WTC11 (cell line): Measurements from ENCODE around the gene FOLR2. TPM values are rescaled to one million over a fixed set of nuclear protein-coding genes. Genes with fewer than 3 reads are reported as not detected.

Experiments used
- ATAC-seq: fragments of 200-7000 bp; cut with Tn5 transposase; 2 replicates; pipeline ENCODE4 v1.10.0; 2021; ENCODE audit warnings: mild to moderate bottlenecking, moderate library complexity
- CTCF ChIA-PET: fragments of 300-600 bp; sonication (Branson Sonifier 250); formaldehyde crosslinking; loops from one replicate; lab custom pipeline; 2021; ENCODE audit warnings: antibody characterized with exemption; lab: Charles Lee
- POLR2A ChIA-PET: fragments of 350-600 bp; sonication (Branson Sonifier 250); formaldehyde crosslinking; loops from one replicate; lab custom pipeline; 2021; ENCODE audit warnings: antibody characterized with exemption; lab: Charles Lee
- DNase-seq: peaks from one replicate; pipeline ENCODE4 v3.0.0; 2021; ENCODE audit warnings: low spot score
- H3K27ac Mint-ChIP-seq: 2 replicates; pipeline ENCODE4 v1.8.0; 2021; ENCODE audit warnings: mixed read lengths
- H3K27me3 Mint-ChIP-seq: 2 replicates; pipeline ENCODE4 v1.8.0; 2021; ENCODE audit warnings: low read depth, mild to moderate bottlenecking, moderate library complexity, mixed read lengths
- H3K36me3 Mint-ChIP-seq: 2 replicates; pipeline ENCODE4 v1.8.0; 2021; ENCODE audit warnings: mixed read lengths
- H3K4me1 Mint-ChIP-seq: 2 replicates; pipeline ENCODE4 v1.8.0; 2022; ENCODE audit warnings: mixed read lengths
- H3K4me3 Mint-ChIP-seq: 2 replicates; pipeline ENCODE4 v1.8.0; 2021; ENCODE audit warnings: mild to moderate bottlenecking, moderate library complexity, mixed read lengths
- H3K9me3 Mint-ChIP-seq: 2 replicates; pipeline ENCODE4 v1.8.0; 2021; ENCODE audit warnings: mixed read lengths
- GRHL2 ChIP-seq: fragments of 250-450 bp; sonication (Bioruptor Pico); IDR thresholded peaks from 2 replicates; pipeline ENCODE4 v1.8.0; 2022; ENCODE audit warnings: mild to moderate bottlenecking, moderate library complexity; ENCODE audit not compliant: insufficient replicate concordance, severe bottlenecking
- NFE2L1 ChIP-seq: sonication (generic); formaldehyde crosslinking; IDR thresholded peaks from 2 replicates; pipeline ENCODE4 v1.8.1; 2023; ENCODE audit warnings: missing genetic modification reagents
- NR1H2 ChIP-seq: sonication (generic); formaldehyde crosslinking; IDR thresholded peaks from 2 replicates; pipeline ENCODE4 v1.9.0; 2021; ENCODE audit warnings: mild to moderate bottlenecking, moderate library complexity, missing genetic modification reagents
- TEAD4 ChIP-seq: sonication (generic); formaldehyde crosslinking; IDR thresholded peaks from 2 replicates; pipeline ENCODE4 v1.8.0; 2022; ENCODE audit warnings: mild to moderate bottlenecking, missing genetic modification reagents
- TP53 ChIP-seq: sonication (generic); formaldehyde crosslinking; IDR thresholded peaks from 2 replicates; pipeline ENCODE4 v1.8.1; 2023; ENCODE audit warnings: mild to moderate bottlenecking, missing genetic modification reagents
- ZNF138 ChIP-seq: sonication (generic); formaldehyde crosslinking; conservative IDR thresholded peaks from 2 replicates; pipeline ENCODE4 v1.8.1; 2022; ENCODE audit warnings: mild to moderate bottlenecking, moderate library complexity, missing genetic modification reagents
- ZNF219 ChIP-seq: sonication (generic); formaldehyde crosslinking; IDR thresholded peaks from 2 replicates; pipeline ENCODE4 v1.8.0; 2023; ENCODE audit warnings: missing genetic modification reagents, mild to moderate bottlenecking, borderline replicate concordance
- ZNF263 ChIP-seq: sonication (generic); formaldehyde crosslinking; IDR thresholded peaks from 2 replicates; pipeline ENCODE4 v1.8.1; 2022; ENCODE audit warnings: low read depth, mild to moderate bottlenecking, moderate library complexity, missing genetic modification reagents
- ZNF423 ChIP-seq: fragments of 250-450 bp; sonication (Bioruptor Pico); IDR thresholded peaks from 2 replicates; pipeline ENCODE4 v2.1.2; 2022; ENCODE audit warnings: mild to moderate bottlenecking, moderate library complexity
- total RNA-seq: library from RNA; stranded (reverse); gene quantifications from 3 replicates; pipeline ENCODE4 v1.2.3, GENCODE V29; 2021
- TF ChIP-seq, protein P1 (sequence below): fragments of 250-450 bp; sonication (Bioruptor Pico); IDR thresholded peaks from 2 replicates; pipeline ENCODE4 v1.9.0; 2021; ENCODE audit warnings: moderate library complexity, mild to moderate bottlenecking, inconsistent platforms, borderline replicate concordance
- TF ChIP-seq, protein P2 (sequence below): fragments of 250-450 bp; sonication (Bioruptor Pico); IDR thresholded peaks from 2 replicates; pipeline ENCODE4 v1.9.0; 2021; ENCODE audit warnings: mild to moderate bottlenecking
- TF ChIP-seq, protein P3 (sequence below): sonication (generic); formaldehyde crosslinking; IDR thresholded peaks from 2 replicates; pipeline ENCODE4 v1.8.1; 2023; ENCODE audit warnings: mild to moderate bottlenecking, missing genetic modification reagents, borderline replicate concordance
- TF ChIP-seq, protein P4 (sequence below): sonication (generic); formaldehyde crosslinking; IDR thresholded peaks from 2 replicates; pipeline ENCODE4 v1.8.1; 2022; ENCODE audit warnings: mild to moderate bottlenecking, moderate library complexity, missing genetic modification reagents
- TF ChIP-seq, protein P5 (sequence below): sonication (generic); formaldehyde crosslinking; IDR thresholded peaks from 2 replicates; pipeline ENCODE4 v1.8.1; 2023; ENCODE audit warnings: mild to moderate bottlenecking, moderate library complexity, missing genetic modification reagents
- TF ChIP-seq, protein P6 (sequence below): sonication (generic); formaldehyde crosslinking; IDR thresholded peaks from 2 replicates; pipeline ENCODE4 v1.8.1; 2023; ENCODE audit warnings: mild to moderate bottlenecking, missing genetic modification reagents, moderate library complexity
- TF ChIP-seq, protein P7 (sequence below): sonication (generic); formaldehyde crosslinking; IDR thresholded peaks from 2 replicates; pipeline ENCODE4 v1.8.1; 2023; ENCODE audit warnings: mild to moderate bottlenecking, missing genetic modification reagents, moderate library complexity

Gene FOLR2
- total RNA-seq, 1 experiment from 2014 or later = not detected

DNA sequence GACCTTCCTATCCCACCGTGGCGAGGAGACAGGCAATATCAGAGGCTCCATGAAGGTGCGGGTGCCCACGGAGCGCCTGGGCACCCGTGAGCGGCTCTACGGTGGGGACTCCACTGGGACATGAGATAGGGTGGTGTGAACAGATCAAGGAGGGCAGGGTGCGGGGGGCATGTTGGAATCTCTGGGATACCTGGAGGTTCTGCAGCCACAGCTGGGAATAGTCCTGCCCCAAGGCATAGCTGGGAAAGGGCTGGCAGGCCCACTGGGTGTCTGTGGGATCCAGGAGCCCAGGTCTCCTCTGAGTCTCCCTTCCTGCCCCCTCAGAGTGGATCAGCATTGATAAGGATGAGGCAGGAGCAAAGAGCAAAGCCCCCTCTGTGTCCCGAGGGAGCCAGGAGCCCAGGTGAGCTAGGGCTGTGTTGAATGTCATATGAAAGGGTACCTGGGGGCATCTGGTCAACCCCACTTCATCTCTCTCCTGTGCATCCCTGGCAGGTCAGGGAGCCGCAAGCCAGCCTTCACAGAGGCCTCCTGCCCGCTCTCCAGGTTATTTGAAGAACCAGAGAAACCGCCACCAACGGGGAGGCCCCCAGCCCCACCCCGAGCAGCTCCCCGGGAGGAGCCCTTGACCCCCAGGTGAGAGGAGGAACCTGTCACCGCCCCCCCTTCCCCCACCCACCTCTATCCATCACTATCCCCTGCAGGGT lies 18.9 kb downstream of the FOLR2 start (continued):
- TF ChIP-seq NFE2L1 (CRISPR knock-in tag) = no peak
- TF ChIP-seq, protein P1, sequence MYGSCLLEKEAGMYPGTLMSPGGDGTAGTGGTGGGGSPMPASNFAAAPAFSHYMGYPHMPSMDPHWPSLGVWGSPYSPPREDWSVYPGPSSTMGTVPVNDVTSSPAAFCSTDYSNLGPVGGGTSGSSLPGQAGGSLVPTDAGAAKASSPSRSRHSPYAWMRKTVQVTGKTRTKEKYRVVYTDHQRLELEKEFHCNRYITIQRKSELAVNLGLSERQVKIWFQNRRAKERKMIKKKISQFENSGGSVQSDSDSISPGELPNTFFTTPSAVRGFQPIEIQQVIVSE (CRISPR knock-in tag) = no peak

DNA sequence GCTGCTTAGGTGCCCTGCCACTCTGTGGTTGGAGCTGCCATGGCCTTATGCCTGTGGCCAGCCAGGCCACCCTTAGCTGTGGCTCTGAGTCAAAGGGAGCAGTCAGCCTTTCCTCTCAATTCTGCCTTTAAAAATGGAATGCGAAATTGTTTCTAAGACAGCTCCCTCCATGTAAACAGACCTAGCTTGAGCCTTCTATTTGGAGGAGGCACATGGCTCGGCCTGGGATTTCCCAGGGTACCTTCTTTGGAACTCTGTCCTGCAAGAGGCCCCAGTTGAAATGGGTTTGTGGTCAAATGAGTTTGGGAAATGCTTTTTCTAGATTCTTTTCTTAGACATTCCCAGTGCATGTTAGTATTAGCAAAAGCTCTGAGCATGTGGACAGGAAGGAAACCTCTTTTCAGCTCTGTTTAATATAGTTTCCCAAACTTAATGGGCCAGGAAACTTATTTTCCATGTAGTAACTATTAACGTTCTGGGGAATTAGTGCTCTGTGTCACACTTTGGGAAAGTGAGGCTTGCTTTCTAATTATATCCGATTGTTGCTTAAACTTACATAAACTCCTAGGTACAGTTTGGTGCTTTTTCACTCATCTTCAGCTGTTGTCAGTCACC lies 19.6 kb downstream of the FOLR2 start:
- Mint-ChIP-seq H3K27ac (no peak overlapping the region), H3K9me3 (no peaks in the 10 kb centered on the region), H3K36me3 (peaks cover 38% of the 10 kb centered on the region), H3K4me3 (no peak overlapping the region), H3K27me3 (peaks cover 27% of the 10 kb centered on the region), H3K4me1 (peaks cover 27% of the 10 kb centered on the region)
- ChIA-PET CTCF (interaction anchor here (0.7 to 4.8 kb wide), 6 partner anchors 11 to 235 kb away, joined by 5 to 123 read pairs (median 25); partner anchors contain the start of gene INPPL1), POLR2A (interaction anchor here (5.7 kb wide), 1 partner anchor 12 kb away, joined by 37 read pairs; the partner anchor contains the start of gene INPPL1)
- TF ChIP-seq, protein P2, sequence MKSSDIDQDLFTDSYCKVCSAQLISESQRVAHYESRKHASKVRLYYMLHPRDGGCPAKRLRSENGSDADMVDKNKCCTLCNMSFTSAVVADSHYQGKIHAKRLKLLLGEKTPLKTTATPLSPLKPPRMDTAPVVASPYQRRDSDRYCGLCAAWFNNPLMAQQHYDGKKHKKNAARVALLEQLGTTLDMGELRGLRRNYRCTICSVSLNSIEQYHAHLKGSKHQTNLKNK (CRISPR knock-in tag) = no peak
- TF ChIP-seq ZNF138 (CRISPR knock-in tag) (no peak), NR1H2 (CRISPR knock-in tag) (no peak), ZNF263 (CRISPR knock-in tag) (no peak), TEAD4 (no peak), ZNF219 (CRISPR knock-in tag) (no peak), GRHL2 (CRISPR knock-in tag) (no peak), TP53 (CRISPR knock-in tag) (no peak), ZNF423 (CRISPR knock-in tag) (no peak)
- TF ChIP-seq, protein P3, sequence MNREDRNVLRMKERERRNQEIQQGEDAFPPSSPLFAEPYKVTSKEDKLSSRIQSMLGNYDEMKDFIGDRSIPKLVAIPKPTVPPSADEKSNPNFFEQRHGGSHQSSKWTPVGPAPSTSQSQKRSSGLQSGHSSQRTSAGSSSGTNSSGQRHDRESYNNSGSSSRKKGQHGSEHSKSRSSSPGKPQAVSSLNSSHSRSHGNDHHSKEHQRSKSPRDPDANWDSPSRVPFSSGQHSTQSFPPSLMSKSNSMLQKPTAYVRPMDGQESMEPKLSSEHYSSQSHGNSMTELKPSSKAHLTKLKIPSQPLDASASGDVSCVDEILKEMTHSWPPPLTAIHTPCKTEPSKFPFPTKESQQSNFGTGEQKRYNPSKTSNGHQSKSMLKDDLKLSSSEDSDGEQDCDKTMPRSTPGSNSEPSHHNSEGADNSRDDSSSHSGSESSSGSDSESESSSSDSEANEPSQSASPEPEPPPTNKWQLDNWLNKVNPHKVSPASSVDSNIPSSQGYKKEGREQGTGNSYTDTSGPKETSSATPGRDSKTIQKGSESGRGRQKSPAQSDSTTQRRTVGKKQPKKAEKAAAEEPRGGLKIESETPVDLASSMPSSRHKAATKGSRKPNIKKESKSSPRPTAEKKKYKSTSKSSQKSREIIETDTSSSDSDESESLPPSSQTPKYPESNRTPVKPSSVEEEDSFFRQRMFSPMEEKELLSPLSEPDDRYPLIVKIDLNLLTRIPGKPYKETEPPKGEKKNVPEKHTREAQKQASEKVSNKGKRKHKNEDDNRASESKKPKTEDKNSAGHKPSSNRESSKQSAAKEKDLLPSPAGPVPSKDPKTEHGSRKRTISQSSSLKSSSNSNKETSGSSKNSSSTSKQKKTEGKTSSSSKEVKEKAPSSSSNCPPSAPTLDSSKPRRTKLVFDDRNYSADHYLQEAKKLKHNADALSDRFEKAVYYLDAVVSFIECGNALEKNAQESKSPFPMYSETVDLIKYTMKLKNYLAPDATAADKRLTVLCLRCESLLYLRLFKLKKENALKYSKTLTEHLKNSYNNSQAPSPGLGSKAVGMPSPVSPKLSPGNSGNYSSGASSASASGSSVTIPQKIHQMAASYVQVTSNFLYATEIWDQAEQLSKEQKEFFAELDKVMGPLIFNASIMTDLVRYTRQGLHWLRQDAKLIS (CRISPR knock-in tag) = no peak
- TF ChIP-seq, protein P4, sequence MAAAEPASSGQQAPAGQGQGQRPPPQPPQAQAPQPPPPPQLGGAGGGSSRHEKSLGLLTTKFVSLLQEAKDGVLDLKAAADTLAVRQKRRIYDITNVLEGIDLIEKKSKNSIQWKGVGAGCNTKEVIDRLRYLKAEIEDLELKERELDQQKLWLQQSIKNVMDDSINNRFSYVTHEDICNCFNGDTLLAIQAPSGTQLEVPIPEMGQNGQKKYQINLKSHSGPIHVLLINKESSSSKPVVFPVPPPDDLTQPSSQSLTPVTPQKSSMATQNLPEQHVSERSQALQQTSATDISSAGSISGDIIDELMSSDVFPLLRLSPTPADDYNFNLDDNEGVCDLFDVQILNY (CRISPR knock-in tag) = no peak
- TF ChIP-seq, protein P5, sequence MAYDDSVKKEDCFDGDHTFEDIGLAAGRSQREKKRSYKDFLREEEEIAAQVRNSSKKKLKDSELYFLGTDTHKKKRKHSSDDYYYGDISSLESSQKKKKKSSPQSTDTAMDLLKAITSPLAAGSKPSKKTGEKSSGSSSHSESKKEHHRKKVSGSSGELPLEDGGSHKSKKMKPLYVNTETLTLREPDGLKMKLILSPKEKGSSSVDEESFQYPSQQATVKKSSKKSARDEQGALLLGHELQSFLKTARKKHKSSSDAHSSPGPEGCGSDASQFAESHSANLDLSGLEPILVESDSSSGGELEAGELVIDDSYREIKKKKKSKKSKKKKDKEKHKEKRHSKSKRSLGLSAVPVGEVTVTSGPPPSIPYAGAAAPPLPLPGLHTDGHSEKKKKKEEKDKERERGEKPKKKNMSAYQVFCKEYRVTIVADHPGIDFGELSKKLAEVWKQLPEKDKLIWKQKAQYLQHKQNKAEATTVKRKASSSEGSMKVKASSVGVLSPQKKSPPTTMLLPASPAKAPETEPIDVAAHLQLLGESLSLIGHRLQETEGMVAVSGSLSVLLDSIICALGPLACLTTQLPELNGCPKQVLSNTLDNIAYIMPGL (CRISPR knock-in tag) = no peak
- TF ChIP-seq, protein P6, sequence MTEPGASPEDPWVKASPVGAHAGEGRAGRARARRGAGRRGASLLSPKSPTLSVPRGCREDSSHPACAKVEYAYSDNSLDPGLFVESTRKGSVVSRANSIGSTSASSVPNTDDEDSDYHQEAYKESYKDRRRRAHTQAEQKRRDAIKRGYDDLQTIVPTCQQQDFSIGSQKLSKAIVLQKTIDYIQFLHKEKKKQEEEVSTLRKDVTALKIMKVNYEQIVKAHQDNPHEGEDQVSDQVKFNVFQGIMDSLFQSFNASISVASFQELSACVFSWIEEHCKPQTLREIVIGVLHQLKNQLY (CRISPR knock-in tag) = no peak
- TF ChIP-seq, protein P7, sequence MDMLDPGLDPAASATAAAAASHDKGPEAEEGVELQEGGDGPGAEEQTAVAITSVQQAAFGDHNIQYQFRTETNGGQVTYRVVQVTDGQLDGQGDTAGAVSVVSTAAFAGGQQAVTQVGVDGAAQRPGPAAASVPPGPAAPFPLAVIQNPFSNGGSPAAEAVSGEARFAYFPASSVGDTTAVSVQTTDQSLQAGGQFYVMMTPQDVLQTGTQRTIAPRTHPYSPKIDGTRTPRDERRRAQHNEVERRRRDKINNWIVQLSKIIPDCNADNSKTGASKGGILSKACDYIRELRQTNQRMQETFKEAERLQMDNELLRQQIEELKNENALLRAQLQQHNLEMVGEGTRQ (CRISPR knock-in tag) = no peak
- DNase-seq (no peak), ATAC-seq (no peak)
